ENCODE measurements around the gene FGFR2. TPM values are rescaled to one million over a fixed set of nuclear protein-coding genes. Genes with fewer than 3 reads are reported as not detected.

Gene FGFR2
- total RNA-seq, 1 donor from 2014 or later, result 15.3 TPM

- TF ChIP-seq CTCF (IDR thresholded peaks at IDR 0.05; ENCODE audit: unreplicated experiment), result no peak
- Mint-ChIP-seq H3K4me3 (ENCODE audit: unreplicated experiment) (no peak overlapping the region), H3K27me3 (ENCODE audit: unreplicated experiment) (no peaks in the 10 kb centered on the region), H3K4me1 (ENCODE audit: unreplicated experiment) (no peaks in the 10 kb centered on the region), H3K27ac (ENCODE audit: unreplicated experiment) (no peak overlapping the region), H3K36me3 (ENCODE audit: low read depth, unreplicated experiment) (peaks cover 5% of the 10 kb centered on the region), H3K9me3 (ENCODE audit: unreplicated experiment) (no peaks in the 10 kb centered on the region)
- no peak for DNase-seq (ENCODE audit: low spot score)
Measured at GRCh38 chr10:121519411-121519810, 78.8 kb downstream of the FGFR2 start.

DNA sequence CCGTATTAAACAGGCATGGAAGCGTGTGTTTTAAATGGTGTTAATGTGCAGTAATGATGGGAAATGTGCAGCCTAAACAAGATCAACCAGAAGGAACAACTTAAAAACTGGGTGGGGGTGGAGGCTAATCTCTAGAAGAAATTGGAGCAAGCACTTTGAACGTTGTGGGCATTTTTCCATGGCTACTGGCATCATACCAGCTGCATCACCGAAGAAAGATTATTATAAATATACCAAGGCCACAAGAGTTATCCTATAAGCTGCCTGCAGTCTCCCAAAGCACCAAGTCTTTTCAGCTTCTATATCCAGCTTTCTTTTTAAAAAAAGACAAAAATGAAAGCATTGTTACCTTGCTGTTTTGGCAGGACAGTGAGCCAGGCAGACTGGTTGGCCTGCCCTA lies 79.9 kb downstream of the FGFR2 start:
- no peak overlapping the region for H3K4me3 Mint-ChIP-seq (ENCODE audit: unreplicated experiment)
- H3K27ac Mint-ChIP-seq (ENCODE audit: unreplicated experiment), result no peak overlapping the region
- DNase-seq (ENCODE audit: low spot score), result no peak
- peaks cover 3% of the 10 kb centered on the region for H3K4me1 Mint-ChIP-seq (ENCODE audit: unreplicated experiment)
- no peaks in the 10 kb centered on the region for H3K27me3 Mint-ChIP-seq (ENCODE audit: unreplicated experiment)
- H3K36me3 Mint-ChIP-seq (ENCODE audit: low read depth, unreplicated experiment), result peaks cover 5% of the 10 kb centered on the region
- H3K9me3 Mint-ChIP-seq (ENCODE audit: unreplicated experiment), result no peaks in the 10 kb centered on the region
- TF ChIP-seq CTCF (IDR thresholded peaks at IDR 0.05; ENCODE audit: unreplicated experiment), result no peak

GRCh38 chr10:121516093-121516865 lies 82.0 kb downstream of the FGFR2 start:
- no peak for DNase-seq (ENCODE audit: low spot score)
- Mint-ChIP-seq H3K4me1 (ENCODE audit: unreplicated experiment) (peaks cover 3% of the 10 kb centered on the region), H3K36me3 (ENCODE audit: low read depth, unreplicated experiment) (peaks cover 5% of the 10 kb centered on the region), H3K9me3 (ENCODE audit: unreplicated experiment) (no peaks in the 10 kb centered on the region), H3K27me3 (ENCODE audit: unreplicated experiment) (no peaks in the 10 kb centered on the region), H3K4me3 (ENCODE audit: unreplicated experiment) (no peak overlapping the region), H3K27ac (ENCODE audit: unreplicated experiment) (no peak overlapping the region)
- TF ChIP-seq CTCF (IDR thresholded peaks at IDR 0.05; ENCODE audit: unreplicated experiment), result no peak

GRCh38 chr10:121514141-121514865 lies 83.9 kb downstream of the FGFR2 start:
- H3K4me3 Mint-ChIP-seq (ENCODE audit: unreplicated experiment), result no peak overlapping the region
- no peak for TF ChIP-seq CTCF (IDR thresholded peaks at IDR 0.05; ENCODE audit: unreplicated experiment)
- no peaks in the 10 kb centered on the region for H3K27me3 Mint-ChIP-seq (ENCODE audit: unreplicated experiment)
- no peak overlapping the region for H3K27ac Mint-ChIP-seq (ENCODE audit: unreplicated experiment)
- no peak for DNase-seq (ENCODE audit: low spot score)
- peaks cover 5% of the 10 kb centered on the region for H3K36me3 Mint-ChIP-seq (ENCODE audit: low read depth, unreplicated experiment)
- H3K4me1 Mint-ChIP-seq (ENCODE audit: unreplicated experiment), result peaks cover 3% of the 10 kb centered on the region
- no peaks in the 10 kb centered on the region for H3K9me3 Mint-ChIP-seq (ENCODE audit: unreplicated experiment)

DNA sequence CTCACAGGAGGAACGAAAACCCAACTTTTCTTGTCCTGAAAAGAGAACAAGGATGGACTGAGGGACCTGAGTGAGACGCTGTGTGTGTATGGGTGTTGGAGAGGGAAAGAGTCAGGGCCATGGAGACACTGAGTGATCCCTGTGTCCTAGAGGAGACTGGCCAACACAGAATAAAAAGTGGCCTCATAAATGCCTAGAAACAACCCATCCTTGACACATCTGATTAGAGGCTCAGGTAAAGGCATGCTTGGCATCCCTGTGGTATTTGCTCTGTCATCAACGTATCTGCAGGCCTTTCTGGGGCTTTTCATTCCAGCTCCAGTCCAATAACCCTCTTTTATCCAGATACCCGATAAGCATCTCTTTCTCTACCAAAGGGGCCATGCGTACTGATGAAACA lies 86.3 kb downstream of the FGFR2 start:
- Mint-ChIP-seq H3K4me1 (ENCODE audit: unreplicated experiment) (peaks cover 3% of the 10 kb centered on the region), H3K27ac (ENCODE audit: unreplicated experiment) (no peak overlapping the region), H3K27me3 (ENCODE audit: unreplicated experiment) (no peaks in the 10 kb centered on the region), H3K36me3 (ENCODE audit: low read depth, unreplicated experiment) (peaks cover 5% of the 10 kb centered on the region), H3K9me3 (ENCODE audit: unreplicated experiment) (no peaks in the 10 kb centered on the region), H3K4me3 (ENCODE audit: unreplicated experiment) (no peak overlapping the region)
- DNase-seq (ENCODE audit: low spot score), result no peak
- TF ChIP-seq CTCF (IDR thresholded peaks at IDR 0.05; ENCODE audit: unreplicated experiment), result no peak
